ENCODE measurements around the gene SRR.
"Not testable (repeated sequence)": the region's sequence is repeated elsewhere in the genome, so short reads cannot be mapped to it uniquely, and the experiment has no call there.

SRR gene

DNA sequence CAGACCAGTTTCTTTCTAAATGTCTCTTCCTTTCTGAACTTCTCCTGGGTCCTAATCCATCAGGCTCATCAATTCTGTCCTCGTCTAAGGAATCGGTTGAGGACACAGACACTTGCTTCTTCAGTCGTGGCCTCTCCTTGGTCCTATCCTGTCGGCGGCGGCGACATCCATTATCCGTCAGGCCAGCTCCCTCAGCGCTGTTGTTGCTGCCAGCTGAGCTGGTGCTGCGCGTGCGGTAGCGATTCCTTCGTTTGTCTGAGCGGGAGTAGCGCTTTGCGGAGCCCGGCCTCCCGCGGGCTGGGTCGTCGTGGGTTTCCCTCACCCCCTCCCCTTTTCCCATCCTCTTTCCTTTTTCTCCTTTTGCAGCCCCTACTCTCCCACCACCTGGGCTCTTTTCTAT lies 4.0 kb upstream of the SRR start:
- TF ChIP-seq ZFX (IDR thresholded peaks at IDR 0.05) (no peak), CTCF (conservative IDR thresholded peaks at IDR 0.05) (no peak)
- no peak overlapping the region for H3K27ac ChIP-seq

- TF ChIP-seq CTCF (conservative IDR thresholded peaks at IDR 0.05) (no peak), ZFX (IDR thresholded peaks at IDR 0.05) (no peak)
- peak overlapping the region; percentile 84 for H3K27ac ChIP-seq
These were observed 959 bp upstream of the SRR start for GRCh38 chr17:2302778-2303203.

DNA sequence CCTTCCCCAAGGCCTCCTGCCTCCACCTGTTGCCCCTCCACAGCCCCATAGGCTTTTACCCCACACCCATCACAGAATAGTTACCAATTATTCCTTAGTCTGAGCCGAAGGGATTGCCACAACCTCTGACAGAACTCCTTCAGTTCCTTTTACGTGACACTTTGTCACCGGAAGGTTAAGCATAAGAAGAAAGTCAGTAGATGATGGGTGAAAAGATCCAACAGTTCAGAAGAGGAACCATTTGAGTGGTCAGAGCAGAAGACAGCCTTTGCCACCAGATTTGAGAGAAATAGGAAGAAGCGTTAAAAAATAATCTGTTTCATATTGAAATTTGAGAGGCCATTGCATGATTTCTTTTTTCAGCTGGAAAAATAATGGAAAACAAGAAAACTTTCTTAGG lies 1.2 kb downstream of the SRR start:
- no peak for TF ChIP-seq CTCF (conservative IDR thresholded peaks at IDR 0.05)
- no peak for TF ChIP-seq ZFX (IDR thresholded peaks at IDR 0.05)
- peak overlapping the region; percentile 84; the same call in 1 of the 2 replicates for H3K27ac ChIP-seq

DNA sequence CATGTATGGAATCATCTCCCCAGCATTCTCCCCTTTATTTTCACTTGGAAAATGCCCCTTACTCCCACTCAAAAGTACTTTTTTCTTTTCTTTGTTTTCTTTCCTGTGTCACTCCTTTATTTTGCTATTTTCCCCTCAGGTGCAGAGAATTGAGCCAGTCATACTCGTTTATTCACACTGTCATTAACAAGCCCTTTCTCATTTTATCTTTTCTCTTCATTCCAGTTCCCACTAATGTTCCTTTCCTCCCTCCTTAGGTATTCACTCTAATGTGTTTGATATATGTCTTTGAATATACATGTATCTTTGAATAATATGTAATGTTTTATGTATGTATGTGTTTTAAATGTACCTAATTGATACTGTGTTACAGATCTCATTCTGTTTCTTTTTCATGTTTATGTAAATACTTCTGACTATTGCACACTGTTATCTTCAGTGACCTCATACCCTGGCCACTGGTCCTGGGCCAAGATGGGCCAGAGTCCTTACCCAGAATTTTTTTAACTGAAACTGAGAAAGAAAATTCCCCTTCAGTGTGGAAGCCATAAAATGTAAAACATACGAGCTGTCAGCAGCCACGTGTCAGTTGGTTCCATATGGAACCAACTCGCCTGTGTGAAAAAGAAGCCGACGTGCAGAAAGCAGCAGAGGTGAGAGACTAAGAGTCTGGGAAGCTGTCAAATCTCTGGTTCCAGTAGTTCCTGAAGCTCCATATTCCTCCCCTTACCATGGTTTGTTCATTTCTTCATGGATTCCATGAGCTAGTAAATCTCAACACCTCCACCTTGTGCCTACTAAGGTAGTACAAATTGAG lies 5.8 kb downstream of the SRR start:
- TF ChIP-seq CTCF (conservative IDR thresholded peaks at IDR 0.05) (no peak), ZFX (IDR thresholded peaks at IDR 0.05) (no peak)
- no peak overlapping the region for H3K27ac ChIP-seq

DNA sequence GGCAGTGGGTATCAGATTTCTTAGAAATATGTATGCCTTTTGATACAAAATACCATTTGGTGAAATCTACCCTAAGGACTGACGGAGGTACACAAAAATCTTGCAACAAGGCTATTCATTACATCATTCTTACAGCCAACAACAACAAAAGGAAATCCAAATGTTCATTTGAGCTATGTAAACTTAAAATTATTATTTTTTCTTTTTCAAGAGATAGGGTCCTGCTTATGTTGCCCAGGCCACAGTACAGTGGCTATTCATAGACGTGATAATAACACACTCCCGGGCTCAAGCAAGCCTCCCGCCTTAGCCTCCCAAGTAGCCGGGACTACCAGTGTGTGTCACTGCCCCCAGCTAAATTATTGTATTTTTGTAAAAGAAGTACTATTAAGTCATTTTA lies 9.0 kb downstream of the SRR start:
- no peak overlapping the region for H3K27ac ChIP-seq

DNA sequence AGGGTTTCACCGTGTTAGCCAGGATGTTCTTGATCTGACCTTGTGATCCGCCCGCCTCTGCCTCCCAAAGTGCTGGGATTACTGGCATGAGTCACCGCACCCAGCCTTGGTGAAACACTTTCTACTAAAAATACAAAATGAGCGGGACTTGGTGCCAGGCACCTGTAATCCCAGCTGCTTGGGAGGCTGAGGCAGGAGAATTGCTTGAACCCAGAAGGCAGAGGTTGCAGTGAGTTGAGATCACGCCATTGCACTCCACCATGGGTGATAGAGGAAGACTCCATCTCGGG lies 13.1 kb downstream of the SRR start:
- H3K27ac ChIP-seq = not testable (repeated sequence)

More for the DNA sequence above, 9.0 kb downstream of the SRR start:
- TF ChIP-seq CTCF (conservative IDR thresholded peaks at IDR 0.05) (no peak), ZFX (IDR thresholded peaks at IDR 0.05) (no peak)

DNA sequence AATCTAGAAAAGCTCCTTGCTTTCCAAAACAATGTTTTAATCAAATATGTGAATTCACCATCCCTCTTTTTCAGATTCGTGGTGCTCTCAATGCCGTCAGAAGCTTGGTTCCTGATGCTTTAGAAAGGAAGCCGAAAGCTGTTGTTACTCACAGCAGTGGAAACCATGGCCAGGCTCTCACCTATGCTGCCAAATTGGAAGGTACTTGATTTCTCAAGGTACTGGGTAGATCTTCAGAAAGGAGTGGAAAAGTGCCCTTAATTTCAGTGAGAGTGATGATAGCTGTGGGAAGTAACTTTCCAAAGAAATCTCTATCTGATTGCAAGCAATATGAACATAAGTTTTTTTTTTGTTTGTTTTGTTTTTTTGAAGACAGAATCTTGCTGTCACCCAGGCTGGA lies 14.0 kb downstream of the SRR start:
- no peak for TF ChIP-seq ZFX (IDR thresholded peaks at IDR 0.05)
- no peak overlapping the region for H3K27ac ChIP-seq

- TF ChIP-seq ZFX (IDR thresholded peaks at IDR 0.05) (no peak), CTCF (conservative IDR thresholded peaks at IDR 0.05) (no peak)
- no peak overlapping the region for H3K27ac ChIP-seq
These were observed 15.3 kb downstream of the SRR start for GRCh38 chr17:2319051-2319450.
